ENCODE results near the gene ECE1.
A peak's percentile ranks its signal among the peaks of the same experiment; 100 is the strongest.

The ECE1 gene

DNA sequence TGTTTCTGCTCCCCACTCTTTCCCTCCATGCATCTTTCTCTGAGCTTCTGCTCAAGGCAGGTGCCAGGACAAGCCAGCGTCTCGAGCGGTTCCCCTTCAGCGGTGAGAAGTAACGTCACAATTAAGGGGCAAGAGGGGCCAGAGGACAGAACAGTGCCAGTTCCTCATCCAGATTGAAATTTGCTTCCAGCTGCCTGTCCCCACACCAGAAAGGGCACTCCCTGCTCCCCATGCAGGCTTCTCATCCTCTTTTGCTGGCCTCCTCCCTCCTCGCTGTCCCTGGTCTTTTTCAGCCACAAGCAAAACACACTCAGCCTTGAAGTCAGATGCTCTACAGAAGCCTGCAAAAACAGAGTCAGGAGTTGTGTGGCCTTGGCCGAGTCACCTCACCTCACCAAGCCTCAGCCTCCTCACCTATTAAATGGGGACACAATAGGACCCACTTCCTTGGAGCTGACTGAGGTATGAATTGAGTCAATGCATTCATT is 35.0 kb upstream of the ECE1 start:
- no peak for DNase-seq

- DNase-seq, result peak; percentile 73
Observed at GRCh38 chr1:21324368-21325141, 34.3 kb upstream of the ECE1 start.

GRCh38 chr1:21323091-21323490 is 32.8 kb upstream of the ECE1 start:
- no peak for DNase-seq

- no peak for DNase-seq
Observed at GRCh38 chr1:21322681-21323016, 32.4 kb upstream of the ECE1 start.

DNA sequence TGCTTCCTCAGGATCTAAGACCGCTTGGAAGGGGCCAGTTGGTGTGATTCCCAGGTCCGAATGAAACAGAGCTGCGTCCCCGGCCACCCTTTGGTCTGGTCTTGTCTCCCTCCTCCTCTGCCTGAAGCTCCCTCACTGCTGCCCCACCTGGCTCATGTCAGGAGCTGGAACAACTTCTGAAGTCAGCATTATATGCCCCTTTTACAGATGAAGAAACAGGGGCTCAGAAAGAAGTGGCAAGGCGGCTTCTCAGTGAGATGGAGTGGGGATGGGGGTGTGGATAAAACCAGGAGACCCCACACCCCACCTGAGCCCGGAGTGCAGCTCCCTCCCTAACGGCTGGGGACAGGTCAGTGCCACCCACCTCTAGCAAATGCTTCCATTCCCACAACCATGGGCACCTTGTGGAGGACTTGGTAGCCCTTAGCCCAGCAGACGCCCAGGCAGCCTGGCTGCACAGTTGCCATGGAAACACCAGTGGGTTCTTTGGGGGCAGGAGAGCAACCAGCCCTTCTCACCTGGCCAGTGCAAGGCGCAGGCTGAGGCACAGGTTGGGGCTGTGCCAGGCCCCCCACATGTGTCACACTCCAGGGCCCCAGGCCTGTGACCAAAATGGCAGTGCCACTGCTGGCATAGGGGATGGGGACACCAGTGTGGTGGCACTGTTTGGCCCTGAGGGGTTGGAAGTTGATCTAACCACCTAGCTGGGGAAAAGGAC is 31.9 kb upstream of the ECE1 start:
- DNase-seq, result no peak

DNA sequence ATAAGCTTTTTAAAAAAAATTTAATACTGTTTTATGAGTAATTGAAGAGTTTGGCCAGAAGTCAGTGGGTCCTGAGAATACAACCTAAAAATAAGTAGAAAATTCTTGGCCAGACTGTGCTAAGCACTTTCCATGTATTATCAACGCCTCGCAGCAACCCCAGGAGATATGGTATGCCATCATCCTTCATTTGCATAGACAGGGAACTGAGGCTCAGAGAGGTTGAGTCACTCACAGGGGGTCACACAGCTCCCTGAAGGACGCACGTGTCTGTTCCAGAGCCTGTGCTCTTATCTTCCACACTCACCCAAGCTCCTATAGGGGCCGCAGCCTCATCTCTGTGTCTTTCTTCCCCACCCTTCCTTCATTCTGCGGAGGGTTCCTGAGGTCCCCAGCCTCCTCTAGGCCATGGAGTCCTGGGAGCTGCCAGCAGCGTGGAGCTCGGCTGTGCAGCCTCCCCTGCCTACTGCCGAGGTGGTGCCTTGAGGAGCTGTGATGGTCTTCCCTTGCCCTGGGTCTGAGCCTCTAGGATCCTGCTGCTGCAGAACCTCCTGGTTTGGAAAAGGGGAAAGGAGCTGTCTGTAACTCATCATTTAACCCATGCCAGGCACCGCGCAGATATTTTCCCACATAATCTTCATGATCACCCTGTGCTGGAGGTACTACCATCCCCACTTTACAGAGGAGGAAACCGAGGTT is 30.3 kb upstream of the ECE1 start:
- no peak for DNase-seq

GRCh38 chr1:21319447-21320407 is 29.5 kb upstream of the ECE1 start:
- DNase-seq, result no peak

DNA sequence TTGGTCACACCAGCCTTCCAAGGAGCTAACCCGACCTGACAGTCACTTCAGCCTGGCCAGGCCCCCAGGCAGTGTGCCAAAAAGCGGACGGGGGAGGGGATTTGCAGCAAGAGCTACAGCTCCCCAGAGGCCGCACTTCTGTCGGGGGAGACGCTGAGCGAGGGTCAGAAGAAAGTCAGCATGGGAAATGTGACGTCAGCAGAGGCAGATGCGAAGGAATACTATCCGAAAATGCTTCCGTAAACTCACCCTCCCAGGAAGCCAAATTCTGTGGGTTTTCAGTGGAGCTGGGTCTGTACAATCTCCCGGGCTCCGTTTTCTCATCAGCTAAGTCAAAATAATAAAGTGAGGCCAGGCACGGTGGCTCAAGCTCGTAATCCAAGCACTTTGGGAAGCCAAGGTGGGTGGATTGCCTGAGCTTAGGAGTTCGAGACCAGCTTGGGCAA is 28.5 kb upstream of the ECE1 start:
- no peak for DNase-seq

DNA sequence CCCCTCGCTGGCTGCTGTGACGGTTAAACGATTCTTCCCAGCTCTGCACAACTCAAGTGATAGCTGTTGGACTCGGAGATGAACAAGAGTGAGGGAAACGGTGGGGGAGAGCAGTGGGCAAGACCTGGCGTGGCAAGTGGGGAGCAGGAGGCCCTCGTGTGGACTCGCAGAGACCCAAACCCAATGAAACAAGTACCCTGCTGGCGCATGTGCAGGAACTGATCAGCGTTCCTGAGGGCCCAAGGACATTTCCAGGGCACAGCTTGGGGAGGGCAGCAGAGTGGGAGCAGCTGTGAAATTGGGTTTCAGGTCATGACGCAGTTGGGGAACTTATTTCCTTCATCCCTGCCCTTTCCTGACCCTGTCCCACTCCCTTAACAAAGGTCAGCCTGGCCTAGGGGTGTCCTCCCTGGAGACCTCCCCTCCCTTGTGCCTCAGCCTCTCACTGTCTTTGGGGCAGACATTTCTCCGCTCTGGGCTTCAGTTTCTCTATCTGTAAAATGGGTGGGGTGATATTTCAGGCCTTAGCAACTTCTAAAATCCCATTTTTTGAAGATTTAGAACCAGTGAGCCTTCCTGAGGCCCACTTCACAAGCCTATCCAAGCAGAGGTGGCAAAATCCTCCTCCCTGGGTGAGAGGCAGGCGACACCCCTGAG is 27.9 kb upstream of the ECE1 start:
- DNase-seq, result no peak

DNA sequence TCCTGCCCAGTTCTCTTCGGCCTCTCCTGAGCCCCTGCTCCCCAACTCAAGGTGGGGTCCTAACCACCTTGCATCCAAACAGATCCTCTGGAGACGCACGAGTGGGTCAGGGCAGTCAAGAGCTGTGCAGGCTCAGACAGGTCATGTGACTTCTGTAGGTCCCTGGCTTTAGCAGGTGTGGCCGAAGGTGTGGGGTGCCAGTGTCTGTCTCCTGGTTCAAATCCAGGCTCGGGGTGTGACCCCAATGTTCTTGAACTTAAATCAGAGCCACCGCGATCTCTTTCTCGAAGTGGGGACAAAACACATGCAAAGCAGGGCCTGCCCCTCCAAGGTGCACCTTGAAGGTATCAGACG is 27.4 kb upstream of the ECE1 start:
- no peak for DNase-seq

GRCh38 chr1:21317035-21317689 is 26.9 kb upstream of the ECE1 start:
- DNase-seq, result peak; percentile 64

DNA sequence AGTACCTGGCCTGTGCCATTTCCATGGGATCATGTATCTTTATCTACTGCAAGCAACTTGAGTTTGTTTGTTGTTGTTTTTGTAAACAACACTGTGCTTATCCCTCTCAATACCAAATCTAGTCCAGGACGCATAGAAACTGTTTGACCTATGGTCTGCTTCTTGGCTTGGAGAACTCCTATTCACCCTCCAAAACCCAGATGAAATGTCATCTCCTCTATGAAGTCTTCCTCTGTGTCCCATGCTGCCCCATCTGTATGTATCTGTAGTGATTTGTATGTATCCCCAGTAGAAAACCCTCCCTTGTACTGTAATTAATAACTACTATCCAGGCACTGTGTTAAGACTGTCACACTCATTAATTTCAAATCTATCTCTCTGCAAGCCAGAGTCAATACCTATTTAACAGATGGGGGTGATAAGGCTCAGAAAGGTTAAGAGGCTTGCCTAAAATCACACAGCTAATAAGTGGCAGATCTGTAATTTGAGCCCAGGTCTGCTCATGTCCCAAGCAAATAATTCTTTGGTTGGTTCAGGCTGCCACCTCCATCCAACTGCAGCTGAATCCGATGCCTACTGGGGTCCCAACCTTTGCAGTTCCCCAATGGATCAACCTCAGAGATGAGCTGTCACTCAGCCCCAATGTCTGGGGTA is 24.6 kb upstream of the ECE1 start:
- DNase-seq, result no peak

DNA sequence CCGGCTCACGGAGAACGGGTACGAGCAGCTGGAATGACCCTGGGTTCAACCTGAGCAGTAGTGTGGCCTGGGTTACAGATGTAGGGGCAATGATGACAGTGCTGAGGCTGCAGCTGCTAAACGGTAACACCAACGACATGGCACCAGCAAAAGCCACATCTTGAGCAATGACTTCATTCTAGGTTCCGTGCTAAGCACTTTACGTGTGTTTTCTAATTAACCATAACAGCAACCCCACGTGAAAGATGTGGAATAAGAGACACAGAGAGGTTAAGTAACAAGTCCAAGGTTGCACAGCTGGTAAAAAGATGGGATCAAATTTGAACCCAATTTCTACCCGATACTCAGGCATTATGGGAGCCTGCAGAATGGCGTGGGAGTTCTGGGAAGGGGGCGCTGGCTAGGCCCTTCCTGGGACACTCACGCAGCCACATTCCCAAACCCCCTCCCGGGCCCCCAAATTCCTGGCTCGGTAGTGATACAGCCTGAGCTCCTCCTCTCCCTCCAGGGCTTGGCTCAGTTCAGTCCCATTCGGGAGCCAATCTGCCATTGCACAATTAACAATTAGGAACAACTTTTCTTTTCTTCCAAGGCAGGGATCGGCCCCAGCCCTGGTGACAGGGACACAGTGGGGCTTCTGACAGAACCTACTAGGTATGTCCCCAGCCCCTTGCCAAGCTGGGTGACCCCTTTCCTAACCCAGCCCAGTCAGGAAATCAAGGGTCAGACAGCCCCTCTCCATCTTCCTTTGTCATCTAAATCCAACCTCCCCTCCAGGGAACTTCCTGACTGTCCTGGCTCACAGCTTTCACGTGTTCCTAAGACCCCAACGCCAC is 23.8 kb upstream of the ECE1 start:
- no peak for DNase-seq

GRCh38 chr1:21313203-21313885 is 23.1 kb upstream of the ECE1 start:
- no peak for DNase-seq

- no peak for DNase-seq
Observed at GRCh38 chr1:21312407-21312992, 22.2 kb upstream of the ECE1 start.

DNA sequence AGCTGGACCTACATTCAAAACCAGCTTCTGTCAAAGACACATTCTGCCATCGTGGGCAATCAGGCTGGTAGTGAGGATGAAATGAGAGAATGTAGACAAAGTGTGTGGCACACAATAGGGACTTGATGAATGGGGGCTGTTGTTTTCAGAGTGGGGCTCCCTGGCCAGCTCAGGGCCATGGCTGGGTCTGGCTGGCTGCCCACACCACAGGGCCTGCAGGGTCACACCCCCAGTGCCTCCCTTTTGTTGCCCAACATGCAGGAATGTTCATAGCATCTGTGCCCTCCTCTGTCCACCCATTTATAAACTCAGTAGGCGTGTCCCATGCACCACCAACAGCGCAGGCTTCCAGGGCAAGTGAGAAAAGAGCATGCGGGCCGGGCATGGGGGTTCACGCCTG is 20.8 kb upstream of the ECE1 start:
- DNase-seq, result no peak

DNA sequence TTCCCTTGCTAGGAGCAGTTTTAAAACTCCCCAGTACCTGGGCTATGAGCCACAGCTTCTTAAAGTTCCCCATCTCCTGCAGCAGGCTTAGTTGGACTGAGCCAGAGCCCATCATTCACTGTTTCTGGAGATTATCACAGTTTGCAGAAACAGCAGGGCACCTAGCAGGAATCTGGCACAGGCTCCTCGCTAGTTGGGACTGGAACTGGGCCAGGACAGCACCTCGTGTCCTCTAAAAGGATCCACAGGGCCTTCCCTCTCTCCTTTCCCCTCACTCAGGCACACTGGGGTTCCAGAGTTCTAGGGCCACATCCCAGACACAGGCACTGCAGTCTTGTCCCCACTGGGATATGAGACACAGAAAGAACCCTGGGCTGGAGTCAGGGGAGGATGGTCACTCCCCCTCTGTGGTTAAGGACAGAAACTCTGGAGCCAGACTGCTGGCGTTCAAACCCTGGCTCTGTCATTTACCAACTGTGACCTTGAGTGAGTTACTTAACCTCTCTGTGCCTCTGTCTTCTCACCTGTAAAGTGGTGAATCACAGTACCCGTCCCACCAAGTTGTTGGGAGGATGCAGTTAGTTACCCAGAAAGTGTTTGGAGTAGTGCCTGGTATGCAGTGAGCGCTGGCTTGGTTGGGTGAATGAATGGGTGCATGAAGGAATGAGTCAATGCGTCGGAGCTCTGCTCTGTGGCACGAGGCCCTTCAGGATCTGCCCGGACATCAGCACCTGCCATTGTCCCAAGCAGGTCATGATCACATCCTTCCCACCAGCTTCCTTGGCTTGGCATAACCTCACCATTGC is 18.8 kb upstream of the ECE1 start:
- no peak for DNase-seq

- DNase-seq, result no peak
Observed at GRCh38 chr1:21308330-21308729, 18.1 kb upstream of the ECE1 start.

Data from amniotic stem cell (primary cell).